ACHN (cell line): ENCODE results near the gene PCDHB10.
"Not testable (repeated sequence)": the region's sequence is repeated elsewhere in the genome, so short reads cannot be mapped to it uniquely, and the experiment has no call there.

ENCODE experiments used
- DNase-seq: peaks from one replicate; pipeline ENCODE4 v3.0.0-alpha.2; 2015
- in situ Hi-C: cut with HindIII; loops from 2 replicates; pipeline ENCODE4 v1.10.0; 2017; ENCODE audit warnings: low sequenced_read_pairs, low pct_ligation_motif_present, low pct_unique_long_range_greater_than_20kb

The PCDHB10 gene

DNA sequence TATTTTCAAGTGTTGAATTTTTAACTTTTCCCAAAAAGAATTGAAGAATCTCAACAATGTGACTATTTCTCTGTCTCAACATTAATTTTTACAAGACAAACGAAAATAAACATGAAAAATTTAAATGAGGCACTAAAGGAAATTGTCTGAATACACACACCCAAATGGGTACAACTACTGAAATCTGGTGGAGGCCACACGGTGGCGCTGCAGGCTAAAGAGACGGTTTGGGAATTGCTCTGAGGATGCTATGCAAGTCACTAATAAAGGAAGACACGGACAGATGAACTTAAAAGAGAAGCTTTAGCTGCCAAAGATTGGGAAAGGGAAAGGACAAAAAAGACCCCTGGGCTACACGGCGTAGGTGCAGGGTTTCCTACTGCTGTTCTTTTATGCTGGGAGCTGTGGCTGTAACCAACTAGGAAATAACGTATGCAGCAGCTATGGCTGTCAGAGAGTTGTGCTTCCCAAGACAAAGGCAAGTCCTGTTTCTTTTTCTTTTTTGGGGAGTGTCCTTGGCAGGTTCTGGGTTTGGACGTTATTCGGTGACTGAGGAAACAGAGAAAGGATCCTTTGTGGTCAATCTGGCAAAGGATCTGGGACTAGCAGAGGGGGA is at the start of gene PCDHB10:
Gene PCDHB10 (plus strand): TSS at position 244 of the 616 bp plus-strand sequence. CDS start 200 bp downstream, at position 444.
- peak; percentile 41 for DNase-seq

DNA sequence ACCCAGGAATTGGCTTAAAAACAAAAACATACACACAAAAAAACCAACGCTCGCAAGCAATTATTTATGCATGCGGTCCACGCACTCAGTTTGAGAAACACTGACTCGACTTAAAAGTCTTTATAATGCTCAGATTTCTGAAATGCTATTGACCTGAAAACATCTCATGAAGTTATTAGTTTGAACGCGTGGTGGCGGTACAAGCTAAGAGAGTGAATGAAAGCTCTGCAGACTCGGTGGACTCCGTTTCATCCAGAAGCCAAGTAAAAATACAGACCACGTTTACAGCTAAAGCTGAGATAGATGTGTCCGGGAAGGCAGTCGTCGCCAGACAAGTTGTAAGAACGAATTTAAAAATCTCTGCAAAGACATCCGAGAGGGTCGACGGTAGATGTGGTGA is 42.3 kb upstream of the PCDHB10 start, which contains the start of gene PCDHB6:
Gene PCDHB6 (plus strand): TSS at position 246 of the 400 bp plus-strand sequence. CDS start 201 bp downstream, outside the sequence.
- in situ Hi-C loops: no loop called here
- no peak for DNase-seq

More for the DNA sequence above, at the start of gene PCDHB10:
- in situ Hi-C loops: no loop called here

- DNase-seq: no peak
- in situ Hi-C loops: no loop called here
Measured at GRCh38 chr5:141150224-141150992, 41.7 kb upstream of the PCDHB10 start.

DNA sequence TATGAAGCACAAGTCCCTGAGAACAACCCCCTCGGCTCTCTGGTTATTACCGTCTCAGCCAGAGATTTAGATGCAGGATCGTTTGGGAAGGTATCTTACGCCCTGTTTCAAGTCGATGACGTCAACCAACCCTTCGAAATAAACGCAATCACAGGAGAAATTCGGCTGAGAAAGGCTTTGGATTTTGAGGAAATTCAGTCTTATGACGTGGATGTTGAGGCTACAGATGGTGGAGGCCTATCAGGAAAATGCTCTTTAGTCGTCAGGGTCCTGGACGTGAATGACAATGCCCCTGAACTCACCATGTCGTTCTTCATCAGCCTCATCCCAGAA is 41.2 kb upstream of the PCDHB10 start:
- DNase-seq: no peak
- in situ Hi-C loops: no loop called here

- in situ Hi-C loops, DNase-seq: not testable (repeated sequence)
Measured at GRCh38 chr5:141151632-141152031, 40.5 kb upstream of the PCDHB10 start.

- DNase-seq, in situ Hi-C loops: not testable (repeated sequence)
Measured at GRCh38 chr5:141152096-141152495, 40.1 kb upstream of the PCDHB10 start.

DNA sequence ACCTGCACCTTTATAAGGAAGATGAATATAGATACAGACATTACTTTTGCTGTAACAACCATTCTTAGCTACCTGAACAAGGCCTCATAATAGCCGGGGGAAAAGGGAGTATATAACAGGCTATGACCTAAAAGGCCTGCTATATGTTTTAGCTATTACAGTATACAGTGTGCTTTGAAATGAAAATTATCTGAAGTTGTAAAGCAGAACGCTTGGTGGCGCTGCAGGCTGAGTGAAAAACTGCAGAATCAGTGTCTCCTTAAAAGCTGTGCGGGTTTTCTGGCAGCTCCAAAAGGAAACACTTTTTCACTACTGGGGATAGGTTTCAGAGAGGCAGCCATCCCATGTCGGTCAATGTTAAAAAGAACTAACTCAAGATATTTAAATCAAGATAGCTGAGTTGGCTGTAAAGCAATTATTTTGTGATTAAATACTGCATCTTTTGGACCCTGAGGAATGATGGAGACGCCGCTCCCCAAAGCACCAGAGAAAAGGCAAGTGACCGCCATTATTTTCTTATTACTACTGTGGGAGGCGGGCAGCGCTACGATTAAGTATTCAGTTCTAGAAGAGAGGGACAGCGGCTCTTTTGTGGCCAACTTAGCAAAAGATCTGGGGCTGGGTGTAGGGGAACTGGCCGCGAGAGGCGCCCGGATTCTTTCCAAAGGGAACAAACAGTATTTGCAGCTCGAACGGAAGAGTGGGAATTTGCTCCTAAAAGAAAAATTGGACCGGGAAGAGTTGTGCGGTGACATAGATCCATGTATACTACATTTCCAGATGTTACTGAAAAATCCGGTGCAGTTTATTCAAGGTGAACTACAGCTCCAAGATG is 36.4 kb upstream of the PCDHB10 start:
- DNase-seq: no peak
- in situ Hi-C loops: no loop called here

DNA sequence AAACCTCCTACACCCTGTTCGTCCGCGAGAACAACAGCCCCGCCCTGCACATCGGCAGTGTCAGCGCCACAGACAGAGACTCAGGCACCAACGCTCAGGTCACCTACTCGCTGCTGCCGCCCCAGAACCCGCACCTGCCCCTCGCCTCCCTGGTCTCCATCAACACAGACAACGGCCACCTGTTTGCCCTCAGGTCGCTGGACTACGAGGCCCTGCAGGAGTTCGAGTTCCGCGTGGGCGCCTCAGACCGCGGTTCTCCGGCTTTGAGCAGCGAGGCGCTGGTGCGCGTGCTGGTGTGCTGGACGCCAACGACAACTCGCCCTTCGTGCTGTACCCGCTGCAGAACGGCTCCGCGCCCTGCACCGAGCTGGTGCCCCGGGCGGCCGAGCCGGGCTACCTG is 34.8 kb upstream of the PCDHB10 start:
- DNase-seq, in situ Hi-C loops: not testable (repeated sequence)

DNA sequence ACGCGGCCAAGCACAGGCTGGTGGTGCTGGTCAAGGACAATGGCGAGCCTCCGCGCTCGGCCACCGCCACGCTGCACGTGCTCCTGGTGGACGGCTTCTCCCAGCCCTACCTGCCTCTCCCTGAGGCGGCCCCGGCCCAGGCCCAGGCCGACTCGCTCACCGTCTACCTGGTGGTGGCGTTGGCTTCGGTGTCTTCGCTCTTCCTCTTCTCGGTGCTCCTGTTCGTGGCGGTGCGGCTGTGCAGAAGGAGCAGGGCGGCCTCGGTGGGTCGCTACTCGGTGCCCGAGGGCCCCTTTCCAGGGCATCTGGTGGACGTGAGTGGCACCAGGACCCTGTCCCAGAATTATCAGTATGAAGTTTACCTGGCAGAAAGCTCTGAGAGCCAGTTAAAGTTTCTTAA is 34.3 kb upstream of the PCDHB10 start:
- in situ Hi-C loops, DNase-seq: not testable (repeated sequence)

- DNase-seq: peak; percentile 44
Measured at GRCh38 chr5:141172381-141173204, 19.6 kb upstream of the PCDHB10 start, which contains the start of gene PCDHB7. TSS of gene PCDHB7 (plus strand) at chr5:141172644. CDS start at chr5:141172836, 192 bp downstream.

DNA sequence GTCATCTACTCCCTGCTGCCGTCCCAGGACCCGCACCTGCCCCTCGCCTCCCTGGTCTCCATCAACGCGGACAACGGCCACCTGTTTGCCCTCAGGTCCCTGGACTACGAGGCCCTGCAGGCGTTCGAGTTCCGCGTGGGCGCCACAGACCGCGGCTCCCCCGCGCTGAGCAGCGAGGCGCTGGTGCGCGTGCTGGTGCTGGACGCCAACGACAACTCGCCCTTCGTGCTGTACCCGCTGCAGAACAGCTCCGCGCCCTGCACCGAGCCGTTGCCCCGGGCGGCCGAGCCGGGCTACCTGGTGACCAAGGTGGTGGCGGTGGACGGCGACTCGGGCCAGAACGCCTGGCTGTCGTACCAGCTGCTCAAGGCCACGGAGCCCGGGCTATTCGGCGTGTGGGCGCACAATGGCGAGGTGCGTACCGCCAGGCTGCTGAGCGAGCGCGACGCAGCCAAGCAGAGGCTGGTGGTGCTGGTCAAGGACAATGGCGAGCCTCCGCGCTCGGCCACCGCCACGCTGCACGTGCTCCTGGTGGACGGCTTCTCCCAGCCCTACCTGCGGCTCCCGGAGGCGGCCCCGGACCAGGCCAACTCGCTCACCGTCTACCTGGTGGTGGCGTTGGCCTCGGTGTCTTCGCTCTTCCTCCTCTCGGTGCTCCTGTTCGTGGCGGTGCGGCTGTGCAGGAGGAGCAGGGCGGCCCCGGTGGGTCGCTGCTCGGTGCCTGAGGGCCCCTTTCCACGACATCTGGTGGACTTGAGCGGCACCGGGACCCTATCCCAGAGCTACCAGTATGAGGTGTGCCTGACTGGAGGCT is 17.7 kb upstream of the PCDHB10 start:
- DNase-seq, in situ Hi-C loops: not testable (repeated sequence)

More at GRCh38 chr5:141172381-141173204, 19.6 kb upstream of the PCDHB10 start, which contains the start of gene PCDHB7:
- in situ Hi-C loops: no loop called here

DNA sequence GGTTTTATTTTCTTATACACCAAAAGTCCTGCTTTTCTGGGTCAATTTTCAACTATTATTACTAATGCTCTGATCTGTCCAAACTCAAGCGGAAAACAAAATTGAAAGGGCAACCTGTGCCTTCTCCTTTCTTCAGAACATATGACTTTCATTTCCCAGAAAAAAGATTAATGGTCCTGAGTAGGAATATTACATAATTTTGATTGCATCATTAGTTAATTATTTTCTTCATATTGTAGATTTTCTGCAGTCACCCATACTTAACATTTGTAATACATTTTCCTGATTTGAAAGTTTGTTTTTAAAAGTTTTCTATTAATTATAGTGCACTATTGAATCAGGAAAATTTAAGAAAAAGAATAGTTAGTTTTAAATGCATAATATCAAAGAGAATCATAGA is 16.2 kb upstream of the PCDHB10 start:
- in situ Hi-C loops: no loop called here
- no peak for DNase-seq

DNA sequence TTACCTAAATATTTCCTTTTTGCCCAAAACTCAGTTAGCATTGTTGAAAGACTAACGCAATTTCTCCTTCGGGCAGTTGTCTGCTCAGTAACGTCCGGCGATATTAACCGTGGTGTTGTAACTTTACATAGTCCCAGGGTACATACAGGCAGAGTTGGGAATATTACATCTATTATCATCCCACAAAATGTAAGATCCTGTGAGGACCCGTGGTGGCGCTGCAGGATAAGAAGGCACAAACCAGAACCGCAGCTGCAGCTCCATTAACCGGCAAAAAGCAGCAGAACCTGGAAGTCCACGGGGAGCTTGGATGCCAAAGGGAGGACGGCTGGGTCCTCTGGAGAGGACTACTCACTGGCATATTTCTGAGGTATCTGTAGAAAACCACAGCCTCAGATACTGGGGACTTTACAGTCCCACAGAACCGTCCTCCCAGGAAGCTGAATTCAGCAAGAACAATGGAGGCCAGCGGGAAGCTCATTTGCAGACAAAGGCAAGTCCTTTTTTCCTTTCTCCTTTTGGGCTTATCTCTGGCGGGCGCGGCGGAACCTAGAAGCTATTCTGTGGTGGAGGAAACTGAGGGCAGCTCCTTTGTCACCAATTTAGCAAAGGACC is 14.5 kb upstream of the PCDHB10 start, which contains the start of gene PCDHB8:
Gene PCDHB8 (plus strand): TSS at position 214 of the 615 bp plus-strand sequence. CDS start 245 bp downstream, at position 459.
- in situ Hi-C loops: not testable (repeated sequence)

GRCh38 chr5:141179371-141179770 is 12.8 kb upstream of the PCDHB10 start:
- in situ Hi-C loops: not testable (repeated sequence)

More for the DNA sequence above, 14.5 kb upstream of the PCDHB10 start, which contains the start of gene PCDHB8:
- DNase-seq: peak; percentile 45

DNA sequence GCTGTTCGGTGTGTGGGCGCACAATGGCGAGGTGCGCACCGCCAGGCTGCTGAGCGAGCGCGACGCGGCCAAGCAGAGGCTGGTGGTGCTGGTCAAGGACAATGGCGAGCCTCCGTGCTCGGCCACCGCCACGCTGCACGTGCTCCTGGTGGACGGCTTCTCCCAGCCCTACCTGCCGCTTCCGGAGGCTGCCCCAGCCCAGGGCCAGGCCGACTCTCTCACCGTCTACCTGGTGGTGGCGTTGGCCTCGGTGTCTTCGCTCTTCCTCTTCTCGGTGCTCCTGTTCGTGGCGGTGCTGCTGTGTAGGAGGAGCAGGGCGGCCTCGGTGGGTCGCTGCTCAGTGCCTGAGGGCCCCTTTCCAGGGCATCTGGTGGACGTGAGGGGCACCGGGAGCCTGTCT is 12.3 kb upstream of the PCDHB10 start:
- in situ Hi-C loops, DNase-seq: not testable (repeated sequence)

More at GRCh38 chr5:141179371-141179770, 12.8 kb upstream of the PCDHB10 start:
- DNase-seq: not testable (repeated sequence)

DNA sequence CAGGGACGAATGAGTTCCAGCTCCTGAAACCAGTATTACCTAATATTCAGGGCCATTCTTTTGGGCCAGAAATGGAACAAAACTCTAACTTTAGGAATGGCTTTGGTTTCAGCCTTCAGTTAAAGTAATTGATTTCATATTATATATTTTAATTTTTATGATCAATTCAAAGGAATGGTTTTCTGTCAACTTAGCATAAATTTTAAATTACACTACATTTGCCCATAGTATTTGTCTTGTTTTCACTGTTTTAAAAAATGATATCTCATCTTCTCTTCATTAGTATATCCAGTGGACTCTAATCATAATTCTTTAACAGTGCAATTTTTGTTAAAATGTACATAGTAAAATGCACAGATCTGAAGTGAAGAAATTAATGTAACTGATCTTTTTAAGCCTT is 11.8 kb upstream of the PCDHB10 start:
- in situ Hi-C loops: no loop called here
- DNase-seq: no peak

DNA sequence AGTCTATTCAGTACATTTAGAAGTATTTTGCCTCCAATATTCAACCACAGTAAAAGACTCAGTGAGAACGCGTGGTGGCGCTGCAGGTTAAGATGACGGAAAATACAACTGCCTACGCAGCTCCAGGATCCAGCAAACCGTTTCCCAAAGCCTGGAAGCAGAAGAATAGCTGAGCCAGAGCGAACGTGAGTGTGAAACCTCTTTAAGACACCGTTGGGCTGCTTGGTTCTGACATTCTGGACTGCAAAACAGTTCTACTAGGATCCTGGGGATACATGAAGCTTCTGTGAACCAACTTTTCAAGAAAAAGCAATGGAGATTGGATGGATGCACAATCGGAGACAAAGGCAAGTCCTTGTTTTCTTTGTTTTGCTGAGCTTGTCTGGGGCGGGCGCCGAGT is 9.9 kb upstream of the PCDHB10 start, which contains the start of gene PCDHB16:
Gene PCDHB16 (plus strand): TSS at position 140 of the 400 bp plus-strand sequence. CDS start 173 bp downstream, at position 313.
- DNase-seq: no peak
- in situ Hi-C loops: no loop called here
